Measurements from ENCODE around the gene PCDHA9. TPM values are rescaled to one million over a fixed set of nuclear protein-coding genes. Genes with fewer than 3 reads are reported as not detected.

Gene PCDHA9
- total RNA-seq, 2 experiments from 2014 or later = not detected

DNA sequence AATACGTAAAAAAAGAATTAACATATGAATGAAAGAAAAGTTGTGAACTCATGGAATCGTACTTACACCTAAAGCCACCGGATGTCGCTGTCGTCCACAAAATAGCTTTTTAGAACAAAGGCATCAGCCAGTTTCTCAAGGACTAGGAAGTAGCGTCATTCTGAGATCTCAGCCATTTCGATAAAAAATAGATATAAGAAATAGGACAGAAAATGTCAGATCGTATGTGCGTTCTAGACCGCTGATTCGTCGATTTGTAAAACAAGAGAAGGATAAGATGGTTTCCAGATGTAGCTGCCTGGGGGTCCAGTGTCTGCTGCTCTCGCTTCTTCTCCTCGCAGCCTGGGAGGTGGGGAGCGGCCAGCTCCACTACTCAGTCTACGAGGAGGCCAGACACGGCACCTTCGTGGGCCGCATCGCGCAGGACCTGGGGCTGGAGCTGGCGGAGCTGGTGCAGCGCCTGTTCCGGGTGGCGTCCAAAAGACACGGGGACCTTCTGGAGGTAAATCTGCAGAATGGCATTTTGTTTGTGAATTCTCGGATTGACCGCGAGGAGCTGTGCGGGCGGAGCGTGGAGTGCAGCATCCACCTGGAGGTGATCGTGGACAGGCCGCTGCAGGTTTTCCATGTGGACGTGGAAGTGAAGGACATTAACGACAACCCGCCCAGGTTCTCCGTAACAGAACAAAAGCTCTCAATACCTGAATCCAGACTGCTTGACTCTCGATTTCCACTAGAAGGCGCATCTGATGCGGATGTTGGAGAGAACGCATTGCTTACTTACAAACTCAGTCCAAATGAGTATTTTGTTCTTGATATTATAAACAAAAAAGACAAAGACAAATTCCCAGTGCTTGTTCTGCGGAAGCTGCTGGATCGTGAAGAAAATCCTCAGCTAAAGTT is 7.8 kb downstream of the PCDHA9 start, which contains the start of gene PCDHA10:
Gene PCDHA10 (plus strand): TSS at position 126 of the 903 bp plus-strand sequence. CDS start 152 bp downstream, at position 278.
- POLR2A ChIA-PET = no interaction called here
- no peak for ATAC-seq (ENCODE audit: poor library complexity)
- CTCF ChIA-PET = no interaction called here

GRCh38 chr5:140857177-140857986 is 9.2 kb downstream of the PCDHA9 start:
- H3K36me3 Mint-ChIP-seq (ENCODE audit: low read depth) = peaks cover 6% of the 10 kb centered on the region
- no peak overlapping the region for H3K4me3 Mint-ChIP-seq
- ATAC-seq (ENCODE audit: poor library complexity) (no peak), DNase-seq (no peak)
- ChIA-PET POLR2A (no interaction called here), CTCF (no interaction called here)
- H3K9me3 Mint-ChIP-seq = peaks cover 15% of the 10 kb centered on the region
- H3K9me3 ChIP-seq (ENCODE audit: control insufficient read depth in 1 of 2, insufficient read depth in 1 of 2, low read length in 2 of 2) = peaks cover 29 to 40% of the 10 kb centered on the region in 2 experiments
- no peak for TF ChIP-seq CTCF (IDR thresholded peaks at IDR 0.05)
- H3K4me1 ChIP-seq (ENCODE audit: insufficient read depth, low read length) = no peaks in the 10 kb centered on the region
- no peak overlapping the region for H3K27ac Mint-ChIP-seq
- no peak overlapping the region for H3K27ac ChIP-seq (ENCODE audit: low read depth in 1 of 2, low read length in 2 of 2)
- intact Hi-C loops (cut with DNase I, micrococcal nuclease) = no loop called here
- H3K4me1 Mint-ChIP-seq (ENCODE audit: low read depth) = no peaks in the 10 kb centered on the region
- peaks cover 9 to 11% of the 10 kb centered on the region in 2 experiments for H3K27me3 ChIP-seq (ENCODE audit: control insufficient read depth in 1 of 2, insufficient read depth in 2 of 2, low read length in 2 of 2)
- no peak overlapping the region for H3K4me3 ChIP-seq (ENCODE audit: low read length)
- H3K36me3 ChIP-seq (ENCODE audit: insufficient read depth, low read length) = no peaks in the 10 kb centered on the region
- peaks cover 57% of the 10 kb centered on the region for H3K27me3 Mint-ChIP-seq

More for the DNA sequence above, 7.8 kb downstream of the PCDHA9 start, which contains the start of gene PCDHA10:
- no peak within 1 kb of the TSS for H3K4me3 ChIP-seq (ENCODE audit: low read length)
- no peak for TF ChIP-seq CTCF (IDR thresholded peaks at IDR 0.05)
- peaks cover 9 to 10% of the 10 kb centered on the region in 2 experiments for H3K27me3 ChIP-seq (ENCODE audit: control insufficient read depth in 1 of 2, insufficient read depth in 2 of 2, low read length in 2 of 2)
- Mint-ChIP-seq H3K27ac (no peak within 1 kb of the TSS), H3K4me1 (ENCODE audit: low read depth) (no peaks in the 10 kb centered on the region), H3K4me3 (no peak within 1 kb of the TSS), H3K36me3 (ENCODE audit: low read depth) (peaks cover 6% of the 10 kb centered on the region), H3K9me3 (peaks cover 12% of the 10 kb centered on the region), H3K27me3 (peaks cover 47% of the 10 kb centered on the region)
- DNase-seq = no peak
- H3K9me3 ChIP-seq (ENCODE audit: control insufficient read depth in 1 of 2, insufficient read depth in 1 of 2, low read length in 2 of 2) = peaks cover 16 to 32% of the 10 kb centered on the region in 2 experiments
- no peak within 1 kb of the TSS for H3K27ac ChIP-seq (ENCODE audit: low read depth in 1 of 2, low read length in 2 of 2)
- H3K4me1 ChIP-seq (ENCODE audit: insufficient read depth, low read length) = no peaks in the 10 kb centered on the region
- intact Hi-C loops (cut with DNase I, micrococcal nuclease) = no loop called here
- no peaks in the 10 kb centered on the region for H3K36me3 ChIP-seq (ENCODE audit: insufficient read depth, low read length)

- ChIA-PET CTCF (no interaction called here), POLR2A (no interaction called here)
- Histone ChIP-seq H3K4me1 (ENCODE audit: insufficient read depth, low read length) (no peaks in the 10 kb centered on the region), H3K4me3 (ENCODE audit: low read length) (no peak overlapping the region), H3K27me3 (ENCODE audit: control insufficient read depth in 1 of 2, insufficient read depth in 2 of 2, low read length in 2 of 2) (peaks cover 9 to 14% of the 10 kb centered on the region in 2 experiments), H3K27ac (ENCODE audit: low read depth in 1 of 2, low read length in 2 of 2) (no peak overlapping the region), H3K36me3 (ENCODE audit: insufficient read depth, low read length) (no peaks in the 10 kb centered on the region), H3K9me3 (ENCODE audit: control insufficient read depth in 1 of 2, insufficient read depth in 1 of 2, low read length in 2 of 2) (peaks cover 29 to 42% of the 10 kb centered on the region in 2 experiments)
- ATAC-seq (ENCODE audit: poor library complexity) = no peak
- Mint-ChIP-seq H3K36me3 (ENCODE audit: low read depth) (peaks cover 6% of the 10 kb centered on the region), H3K27ac (no peak overlapping the region), H3K4me1 (ENCODE audit: low read depth) (no peaks in the 10 kb centered on the region), H3K9me3 (peaks cover 15% of the 10 kb centered on the region), H3K27me3 (peaks cover 54% of the 10 kb centered on the region), H3K4me3 (no peak overlapping the region)
- no peak for DNase-seq
- no peak for TF ChIP-seq CTCF (IDR thresholded peaks at IDR 0.05)
- intact Hi-C loops (cut with DNase I, micrococcal nuclease) = no loop called here
These were observed 9.7 kb downstream of the PCDHA9 start for GRCh38 chr5:140857987-140858240.
